Measurements from ENCODE around the gene PALM.

DNA sequence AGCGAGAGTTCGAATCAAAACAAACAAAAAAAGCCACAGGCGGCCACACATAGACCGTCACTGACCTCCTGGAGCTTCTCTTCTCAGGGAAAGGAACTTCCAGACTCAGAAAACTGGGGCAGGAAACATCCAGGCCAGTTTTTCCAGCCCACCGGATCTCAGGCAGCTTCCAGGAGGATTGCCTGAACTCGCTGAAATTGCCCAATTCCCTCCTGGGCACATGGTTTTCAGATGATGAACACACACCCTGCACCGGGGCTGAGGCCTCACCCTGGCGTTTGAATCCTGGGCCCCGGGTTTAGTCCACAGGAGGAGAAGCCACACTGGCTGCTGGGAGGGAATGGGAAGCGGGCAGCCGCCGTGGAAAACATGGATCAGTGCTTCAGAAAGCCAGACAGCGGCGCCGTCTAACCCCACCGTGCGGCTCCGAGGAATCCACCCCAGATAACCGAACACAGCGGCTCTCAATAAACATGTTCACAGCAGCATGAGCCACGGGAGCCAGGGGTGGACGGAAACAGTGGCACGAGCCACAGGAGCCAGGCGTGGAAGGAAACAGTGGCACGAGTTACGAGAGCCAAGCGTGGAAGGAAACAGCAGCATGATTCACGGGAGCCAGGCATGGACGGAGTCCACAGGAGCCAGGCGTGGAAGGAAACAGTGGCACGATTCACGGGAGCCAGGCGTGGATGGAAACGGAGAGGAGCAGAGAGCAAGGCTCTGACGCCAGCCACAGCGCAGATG is 70.3 kb downstream of the PALM start:
- TF ChIP-seq, protein P1, sequence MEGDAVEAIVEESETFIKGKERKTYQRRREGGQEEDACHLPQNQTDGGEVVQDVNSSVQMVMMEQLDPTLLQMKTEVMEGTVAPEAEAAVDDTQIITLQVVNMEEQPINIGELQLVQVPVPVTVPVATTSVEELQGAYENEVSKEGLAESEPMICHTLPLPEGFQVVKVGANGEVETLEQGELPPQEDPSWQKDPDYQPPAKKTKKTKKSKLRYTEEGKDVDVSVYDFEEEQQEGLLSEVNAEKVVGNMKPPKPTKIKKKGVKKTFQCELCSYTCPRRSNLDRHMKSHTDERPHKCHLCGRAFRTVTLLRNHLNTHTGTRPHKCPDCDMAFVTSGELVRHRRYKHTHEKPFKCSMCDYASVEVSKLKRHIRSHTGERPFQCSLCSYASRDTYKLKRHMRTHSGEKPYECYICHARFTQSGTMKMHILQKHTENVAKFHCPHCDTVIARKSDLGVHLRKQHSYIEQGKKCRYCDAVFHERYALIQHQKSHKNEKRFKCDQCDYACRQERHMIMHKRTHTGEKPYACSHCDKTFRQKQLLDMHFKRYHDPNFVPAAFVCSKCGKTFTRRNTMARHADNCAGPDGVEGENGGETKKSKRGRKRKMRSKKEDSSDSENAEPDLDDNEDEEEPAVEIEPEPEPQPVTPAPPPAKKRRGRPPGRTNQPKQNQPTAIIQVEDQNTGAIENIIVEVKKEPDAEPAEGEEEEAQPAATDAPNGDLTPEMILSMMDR (IDR thresholded peaks at IDR 0.05) = no peak
- no peak for TF ChIP-seq POLR2A (IDR thresholded peaks at IDR 0.05)
- TF ChIP-seq POLR2AphosphoS5 (IDR thresholded peaks at IDR 0.05) = peak in 2 of 3 donors; percentile 69 to 79
- no peak for TF ChIP-seq EP300 (IDR thresholded peaks at IDR 0.05)

Data from suprapubic skin (tissue), 4 donors.